Measurements from ENCODE around the gene KIAA1549.

- TF ChIP-seq POLR2AphosphoS5 (IDR thresholded peaks at IDR 0.05; ENCODE audit: borderline replicate concordance, low read depth, low read length) (no peak), EZH2 (IDR thresholded peaks at IDR 0.05) (no peak)
These were observed 102.3 kb downstream of the KIAA1549 start for GRCh38 chr7:138878856-138879255.
